ENCODE data around the gene KIF11. TPM values are rescaled to one million over a fixed set of nuclear protein-coding genes. Genes with fewer than 3 reads are reported as not detected.

KIF11 gene
- total RNA-seq, 1 donor from 2014 or later: 16.1 TPM

Small RNA genes within 50 kb of the gene (small RNA-seq; reads per million reads assigned to genes)
- gene RN7SL644P (ENCODE audit: low replicate concordance): not detected

Other genes with a start within 250 kb of the KIF11 start
- 23.9 TPM for gene IDE, start 19.0 kb upstream of the KIF11 start, total RNA-seq
- 4.6 TPM for gene HHEX, start 96.8 kb downstream of the KIF11 start, total RNA-seq

Measured in tongue (tissue), 2 donors.